ENCODE results near the gene STRADA.

GRCh38 chr17:63672856-63673255 lies 68.7 kb downstream of the STRADA start:
- TF ChIP-seq POLR2A (IDR thresholded peaks at IDR 0.05) = no peak
- TF ChIP-seq POLR2AphosphoS5 (IDR thresholded peaks at IDR 0.05) = no peak
- no peak for TF ChIP-seq CTCF (IDR thresholded peaks at IDR 0.05)
